A549 (cell line): ENCODE results near the gene DOCK10. TPM values are rescaled to one million over a fixed set of nuclear protein-coding genes. Genes with fewer than 3 reads are reported as not detected.

ENCODE experiments used
- ATAC-seq, 2 experiments: fragments of 200-7000 bp in 1 of 2; fragments of >200 bp in 1 of 2; cut with Nextera tagmentation in 1 of 2; cut with Tn5 transposase in 1 of 2; 3 replicates each; pipeline versions ENCODE4 v1.8.0 to v1.9.1; 2018 to 2020; ENCODE audit warnings: mild to moderate bottlenecking in 1 of 2, moderate library complexity in 1 of 2
- CTCF ChIA-PET: fragments of 300-600 bp; sonication (Branson Sonifier 250); formaldehyde crosslinking; extraction: SDS; loops from one replicate; lab custom pipeline; 2021; ENCODE audit warnings: antibody characterized with exemption, inconsistent platforms; lab: Yijun Ruan, JAX
- POLR2A ChIA-PET: fragments of 350-600 bp; formaldehyde crosslinking; extraction: SDS; loops from one replicate; lab custom pipeline; 2021; ENCODE audit warnings: antibody characterized with exemption, inconsistent platforms; lab: Yijun Ruan, JAX
- DNase-seq, 2 experiments: peaks; one replicate each; pipeline versions ENCODE4 v3.0.0 to v3.0.0-alpha.2; 2011 to 2016; ENCODE audit warnings: low read depth in 1 of 2, low spot score in 1 of 2
- FAIRE-seq: peaks from 2 replicates; lab custom pipeline; 2011; peaks lifted over from hg19 to GRCh38; lab: Jason Lieb, UNC
- H3K27ac ChIP-seq, 2 experiments: fragments of >200 bp; sonication (Bioruptor Twin); formaldehyde crosslinking; 3 replicates each; pipeline ENCODE4 v1.5.1; 2016 to 2017
- H3K4me1 ChIP-seq: fragments of >200 bp; sonication (Bioruptor Twin); formaldehyde crosslinking; 3 replicates; pipeline ENCODE4 v1.6.1; 2016
- H3K4me2 ChIP-seq: fragments of >200 bp; sonication (Bioruptor Twin); formaldehyde crosslinking; 3 replicates; pipeline ENCODE4 v1.6.1; 2016
- H3K4me3 ChIP-seq: fragments of >200 bp; sonication (Bioruptor Twin); formaldehyde crosslinking; 3 replicates; pipeline ENCODE4 v1.5.1; 2016
- H3K9me3 ChIP-seq: fragments of >200 bp; sonication (Bioruptor Twin); formaldehyde crosslinking; 3 replicates; pipeline ENCODE4 v1.6.1; 2016
- CBX2 ChIP-seq: fragments of 200-600 bp; sonication (generic); IDR thresholded peaks from 2 replicates; pipeline ENCODE4 v1.6.1; 2016; ENCODE audit warnings: low read depth, mild to moderate bottlenecking, borderline replicate concordance
- EHF ChIP-seq: fragments of 250-450 bp; sonication (Bioruptor Pico); IDR thresholded peaks from 2 replicates; pipeline ENCODE4 v1.5.0; 2020; ENCODE audit warnings: mild to moderate bottlenecking
- EHMT2 ChIP-seq: fragments of 200-600 bp; sonication (generic); IDR thresholded peaks from 2 replicates; pipeline ENCODE4 v1.6.1; 2016; ENCODE audit warnings: antibody characterized with exemption, low read depth, mild to moderate bottlenecking, moderate library complexity
- FOSL2 ChIP-seq, 2 experiments: fragments of 450-650 bp in 1 of 2; fragments of >200 bp in 1 of 2; sonication (Bioruptor Twin) in 1 of 2; formaldehyde crosslinking; IDR thresholded peaks; 2 replicates each; pipeline versions ENCODE4 v1.5.0 to v1.6.1; 2016 to 2020; ENCODE audit warnings: mild to moderate bottlenecking in 1 of 2, moderate library complexity in 1 of 2
- HOXB13 ChIP-seq: fragments of 250-450 bp; sonication (Bioruptor Pico); IDR thresholded peaks from 2 replicates; pipeline ENCODE4 v1.5.0; 2020; ENCODE audit warnings: low read depth, mild to moderate bottlenecking, moderate library complexity
- HOXB5 ChIP-seq: fragments of 250-450 bp; sonication (Bioruptor Pico); IDR thresholded peaks from 2 replicates; pipeline ENCODE4 v1.5.0; 2020; ENCODE audit warnings: mild to moderate bottlenecking, moderate library complexity
- KDM1A ChIP-seq: fragments of 200-600 bp; sonication (generic); IDR thresholded peaks from 2 replicates; pipeline ENCODE4 v1.6.1; 2016; ENCODE audit warnings: low read depth, mild to moderate bottlenecking
- KDM5A ChIP-seq: fragments of 200-600 bp; sonication (generic); IDR thresholded peaks from 2 replicates; pipeline ENCODE4 v1.6.1; 2016; ENCODE audit warnings: antibody characterized with exemption, mild to moderate bottlenecking
- MAZ ChIP-seq: fragments of 150-350 bp; IDR thresholded peaks from 2 replicates; pipeline ENCODE4 v1.6.1; 2014; ENCODE audit warnings: antibody characterized with exemption, low read depth, low read length, borderline replicate concordance
- NR3C1 ChIP-seq: fragments of >200 bp; sonication (Bioruptor Twin); formaldehyde crosslinking; IDR thresholded peaks from 3 replicates; pipeline ENCODE4 v1.6.1; 2017
- POLR2AphosphoS2 ChIP-seq: conservative IDR thresholded peaks from 2 replicates; pipeline ENCODE4 v1.6.1; 2012; ENCODE audit warnings: low read length, improper control_type of control experiment, inconsistent platforms
- RAD21 ChIP-seq, 2 experiments: fragments of >200 bp in 1 of 2; sonication (Bioruptor Twin) in 1 of 2; formaldehyde crosslinking in 1 of 2; IDR thresholded peaks in 1 of 2; conservative IDR thresholded peaks in 1 of 2; 2 replicates in 1 of 2; 3 replicates in 1 of 2; pipeline ENCODE4 v1.6.1; 2012 to 2018; ENCODE audit warnings: inconsistent platforms in 1 of 2
- RARB ChIP-seq: fragments of 250-450 bp; sonication (Bioruptor Pico); IDR thresholded peaks from 2 replicates; pipeline ENCODE4 v1.8.0; 2021; ENCODE audit warnings: mild to moderate bottlenecking, moderate library complexity
- RCOR1 ChIP-seq: fragments of 150-350 bp; IDR thresholded peaks from 2 replicates; pipeline ENCODE4 v1.6.1; 2014; ENCODE audit warnings: antibody characterized with exemption, low read length, low read depth
- TP53 ChIP-seq: fragments of 250-450 bp; sonication (Bioruptor Pico); IDR thresholded peaks from 2 replicates; pipeline ENCODE4 v1.5.0; 2021; ENCODE audit warnings: mild to moderate bottlenecking, moderate library complexity
- ZC3H11A ChIP-seq: fragments of 450-650 bp; IDR thresholded peaks from 2 replicates; pipeline ENCODE4 v1.6.1; 2014; ENCODE audit warnings: antibody characterized with exemption, mild to moderate bottlenecking
- ZNF302 ChIP-seq: fragments of 250-450 bp; sonication (Bioruptor Pico); IDR thresholded peaks from 2 replicates; pipeline ENCODE4 v1.9.0; 2021; ENCODE audit warnings: inconsistent platforms, mild to moderate bottlenecking, moderate library complexity
- WGBS: methylation state at CpG from one replicate; pipeline ENCODE4 v1.1.6; 2017; ENCODE audit errors: missing lambda C conversion rate; 5-methylcytosine and 5-hydroxymethylcytosine counted together
- polyA plus RNA-seq, 4 experiments: library from polyadenylated mRNA; depleted of rRNA in 3 of 4; stranded (reverse); fragments of >200 nt; fragmentation: RNase III in 1 of 4; extraction: RNeasy Plus Mini Kit Qiagen cat#74134 plus additional on column Dnase treatment in 1 of 4; gene quantifications; 2 replicates in 3 of 4; 3 replicates in 1 of 4; pipeline ENCODE4 v1.2.3, GENCODE V29; 2011 to 2017
- TF ChIP-seq, protein P1 (sequence below): fragments of 250-450 bp; sonication (Bioruptor Pico); IDR thresholded peaks from 2 replicates; pipeline ENCODE4 v1.5.0; 2021; ENCODE audit warnings: mild to moderate bottlenecking, moderate library complexity, borderline replicate concordance
- TF ChIP-seq, protein P2 (sequence below): fragments of >200 bp; sonication (Bioruptor Twin); formaldehyde crosslinking; IDR thresholded peaks from 3 replicates; pipeline ENCODE4 v1.6.1; 2016
- TF ChIP-seq, protein P3 (sequence below): IDR thresholded peaks from 2 replicates; pipeline ENCODE4 v1.6.1; 2012
- TF ChIP-seq, protein P4 (sequence below): fragments of >200 bp; sonication (Bioruptor Twin); formaldehyde crosslinking; IDR thresholded peaks from 2 replicates; pipeline ENCODE4 v1.6.1; 2016
- TF ChIP-seq, protein P5 (sequence below): fragments of 250-450 bp; sonication (Bioruptor Pico); IDR thresholded peaks from 2 replicates; pipeline ENCODE4 v1.5.0; 2020; ENCODE audit warnings: low read depth, mild to moderate bottlenecking, moderate library complexity
- TF ChIP-seq, protein P6 (sequence below): fragments of 150-350 bp; IDR thresholded peaks from 2 replicates; pipeline ENCODE4 v1.6.1; 2014; ENCODE audit warnings: low read depth, mild to moderate bottlenecking, low read length
- TF ChIP-seq, protein P7 (sequence below): fragments of 200-600 bp; sonication (generic); IDR thresholded peaks from 2 replicates; pipeline ENCODE4 v1.6.1; 2016; ENCODE audit warnings: antibody characterized with exemption, mild to moderate bottlenecking, moderate library complexity

Gene DOCK10
- polyA plus RNA-seq, 2 of the 4 experiments (the other 2 are of a cell fraction), result 43.0 to 45.3 TPM

DNA sequence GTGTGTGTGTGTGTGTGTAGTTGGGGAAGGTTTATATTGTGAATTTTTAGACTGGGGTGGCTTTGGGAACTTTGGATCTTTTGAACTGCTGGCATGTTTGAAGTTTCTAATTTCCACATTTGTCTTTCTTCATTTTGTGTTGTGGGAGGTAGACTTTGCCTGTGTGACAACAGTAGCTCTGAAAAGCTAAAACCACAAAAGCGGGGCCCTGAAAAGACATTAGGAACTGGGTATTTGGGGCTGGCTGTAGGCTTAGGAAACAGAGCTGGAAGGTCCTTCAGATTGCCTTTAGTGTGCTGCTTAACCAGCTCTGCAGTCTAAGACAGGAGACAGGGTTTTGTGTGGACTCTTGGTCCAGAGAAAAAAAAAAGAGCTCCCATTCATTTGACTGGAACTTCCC lies 27.2 kb upstream of the DOCK10 start:
- TF ChIP-seq HOXB13, result no peak
- no peak for TF ChIP-seq RARB (CRISPR knock-in tag)
- TF ChIP-seq, protein P1, sequence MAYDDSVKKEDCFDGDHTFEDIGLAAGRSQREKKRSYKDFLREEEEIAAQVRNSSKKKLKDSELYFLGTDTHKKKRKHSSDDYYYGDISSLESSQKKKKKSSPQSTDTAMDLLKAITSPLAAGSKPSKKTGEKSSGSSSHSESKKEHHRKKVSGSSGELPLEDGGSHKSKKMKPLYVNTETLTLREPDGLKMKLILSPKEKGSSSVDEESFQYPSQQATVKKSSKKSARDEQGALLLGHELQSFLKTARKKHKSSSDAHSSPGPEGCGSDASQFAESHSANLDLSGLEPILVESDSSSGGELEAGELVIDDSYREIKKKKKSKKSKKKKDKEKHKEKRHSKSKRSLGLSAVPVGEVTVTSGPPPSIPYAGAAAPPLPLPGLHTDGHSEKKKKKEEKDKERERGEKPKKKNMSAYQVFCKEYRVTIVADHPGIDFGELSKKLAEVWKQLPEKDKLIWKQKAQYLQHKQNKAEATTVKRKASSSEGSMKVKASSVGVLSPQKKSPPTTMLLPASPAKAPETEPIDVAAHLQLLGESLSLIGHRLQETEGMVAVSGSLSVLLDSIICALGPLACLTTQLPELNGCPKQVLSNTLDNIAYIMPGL (CRISPR knock-in tag), result no peak
- no peak for TF ChIP-seq KDM1A
- TF ChIP-seq ZC3H11A, result no peak
- TF ChIP-seq KDM5A, result no peak
- TF ChIP-seq TP53, result no peak
- TF ChIP-seq RAD21 (conservative IDR thresholded peaks at IDR 0.05 in 1 of 2, IDR thresholded peaks at IDR 0.05 in 1 of 2), result no peak
- TF ChIP-seq, protein P2, sequence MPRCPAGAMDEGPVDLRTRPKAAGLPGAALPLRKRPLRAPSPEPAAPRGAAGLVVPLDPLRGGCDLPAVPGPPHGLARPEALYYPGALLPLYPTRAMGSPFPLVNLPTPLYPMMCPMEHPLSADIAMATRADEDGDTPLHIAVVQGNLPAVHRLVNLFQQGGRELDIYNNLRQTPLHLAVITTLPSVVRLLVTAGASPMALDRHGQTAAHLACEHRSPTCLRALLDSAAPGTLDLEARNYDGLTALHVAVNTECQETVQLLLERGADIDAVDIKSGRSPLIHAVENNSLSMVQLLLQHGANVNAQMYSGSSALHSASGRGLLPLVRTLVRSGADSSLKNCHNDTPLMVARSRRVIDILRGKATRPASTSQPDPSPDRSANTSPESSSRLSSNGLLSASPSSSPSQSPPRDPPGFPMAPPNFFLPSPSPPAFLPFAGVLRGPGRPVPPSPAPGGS, result no peak
- no peak for TF ChIP-seq RCOR1
- TF ChIP-seq, protein P3, sequence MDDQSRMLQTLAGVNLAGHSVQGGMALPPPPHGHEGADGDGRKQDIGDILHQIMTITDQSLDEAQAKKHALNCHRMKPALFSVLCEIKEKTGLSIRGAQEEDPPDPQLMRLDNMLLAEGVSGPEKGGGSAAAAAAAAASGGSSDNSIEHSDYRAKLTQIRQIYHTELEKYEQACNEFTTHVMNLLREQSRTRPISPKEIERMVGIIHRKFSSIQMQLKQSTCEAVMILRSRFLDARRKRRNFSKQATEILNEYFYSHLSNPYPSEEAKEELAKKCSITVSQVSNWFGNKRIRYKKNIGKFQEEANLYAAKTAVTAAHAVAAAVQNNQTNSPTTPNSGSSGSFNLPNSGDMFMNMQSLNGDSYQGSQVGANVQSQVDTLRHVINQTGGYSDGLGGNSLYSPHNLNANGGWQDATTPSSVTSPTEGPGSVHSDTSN, result no peak
- TF ChIP-seq, protein P4, sequence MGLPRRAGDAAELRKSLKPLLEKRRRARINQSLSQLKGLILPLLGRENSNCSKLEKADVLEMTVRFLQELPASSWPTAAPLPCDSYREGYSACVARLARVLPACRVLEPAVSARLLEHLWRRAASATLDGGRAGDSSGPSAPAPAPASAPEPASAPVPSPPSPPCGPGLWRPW, result no peak
- TF ChIP-seq, protein P5, sequence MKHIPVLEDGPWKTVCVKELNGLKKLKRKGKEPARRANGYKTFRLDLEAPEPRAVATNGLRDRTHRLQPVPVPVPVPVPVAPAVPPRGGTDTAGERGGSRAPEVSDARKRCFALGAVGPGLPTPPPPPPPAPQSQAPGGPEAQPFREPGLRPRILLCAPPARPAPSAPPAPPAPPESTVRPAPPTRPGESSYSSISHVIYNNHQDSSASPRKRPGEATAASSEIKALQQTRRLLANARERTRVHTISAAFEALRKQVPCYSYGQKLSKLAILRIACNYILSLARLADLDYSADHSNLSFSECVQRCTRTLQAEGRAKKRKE, result no peak
- no peak for TF ChIP-seq EHF
- TF ChIP-seq CBX2, result no peak
- POLR2A ChIA-PET, result no interaction called here
- CTCF ChIA-PET, result interaction anchor here (0.6 to 1.6 kb wide), 4 partner anchors 10 to 67 kb away, joined by 3 to 4 read pairs (median 3); no protein-coding TSS in a partner anchor
- WGBS, result 97% methylated on average over 1 of the region's 1 CpG
- no peak overlapping the region for H3K4me3 ChIP-seq
- no peak overlapping the region for H3K4me2 ChIP-seq
- H3K9me3 ChIP-seq, result 0 out of 3 replicates have a peak, but pooled peaks cover 4% of the 10 kb centered on the region
- H3K27ac ChIP-seq, result no peak overlapping the region
- DNase-seq, result no peak
- no peaks in the 10 kb centered on the region for H3K4me1 ChIP-seq
- no peak for FAIRE-seq
- ATAC-seq, result no peak

DNA sequence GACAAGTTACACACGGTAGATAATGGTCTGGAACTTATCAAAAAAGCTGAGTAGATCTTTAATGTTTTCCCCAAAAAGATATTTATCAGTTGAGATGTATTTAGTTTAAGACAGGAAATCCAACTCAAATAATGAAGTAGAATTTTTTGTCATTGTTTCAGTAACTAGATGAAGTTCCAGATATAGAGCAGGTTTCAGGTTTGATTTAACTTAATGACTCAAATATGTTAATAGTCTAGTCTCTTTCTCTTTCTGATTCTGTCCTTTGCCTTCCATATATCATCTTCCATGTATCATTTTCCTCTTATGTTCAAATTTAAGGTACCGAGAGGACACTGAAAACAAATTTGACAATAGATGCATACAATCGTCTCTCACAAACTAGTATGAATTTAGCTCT lies 23.6 kb upstream of the DOCK10 start:
- Histone ChIP-seq H3K9me3 (0 out of 3 replicates have a peak, but pooled peaks cover 4% of the 10 kb centered on the region), H3K27ac (no peak overlapping the region), H3K4me2 (no peak overlapping the region), H3K4me3 (no peak overlapping the region), H3K4me1 (no peaks in the 10 kb centered on the region)
- CTCF ChIA-PET, result no interaction called here
- TF ChIP-seq, protein P6, sequence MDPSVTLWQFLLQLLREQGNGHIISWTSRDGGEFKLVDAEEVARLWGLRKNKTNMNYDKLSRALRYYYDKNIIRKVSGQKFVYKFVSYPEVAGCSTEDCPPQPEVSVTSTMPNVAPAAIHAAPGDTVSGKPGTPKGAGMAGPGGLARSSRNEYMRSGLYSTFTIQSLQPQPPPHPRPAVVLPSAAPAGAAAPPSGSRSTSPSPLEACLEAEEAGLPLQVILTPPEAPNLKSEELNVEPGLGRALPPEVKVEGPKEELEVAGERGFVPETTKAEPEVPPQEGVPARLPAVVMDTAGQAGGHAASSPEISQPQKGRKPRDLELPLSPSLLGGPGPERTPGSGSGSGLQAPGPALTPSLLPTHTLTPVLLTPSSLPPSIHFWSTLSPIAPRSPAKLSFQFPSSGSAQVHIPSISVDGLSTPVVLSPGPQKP, result no peak
- TF ChIP-seq HOXB13 (no peak), RCOR1 (no peak), ZNF302 (CRISPR knock-in tag) (no peak), POLR2AphosphoS2 (no peak), EHMT2 (no peak), RAD21 (conservative IDR thresholded peaks at IDR 0.05 in 1 of 2, IDR thresholded peaks at IDR 0.05 in 1 of 2) (no peak), FOSL2 (IDR thresholded peaks at IDR 0.05) (no peak), FOSL2 (CRISPR knock-in tag; IDR thresholded peaks at IDR 0.05) (no peak), HOXB5 (CRISPR knock-in tag) (no peak), MAZ (no peak), NR3C1 (no peak), TP53 (no peak)
- TF ChIP-seq, protein P7, sequence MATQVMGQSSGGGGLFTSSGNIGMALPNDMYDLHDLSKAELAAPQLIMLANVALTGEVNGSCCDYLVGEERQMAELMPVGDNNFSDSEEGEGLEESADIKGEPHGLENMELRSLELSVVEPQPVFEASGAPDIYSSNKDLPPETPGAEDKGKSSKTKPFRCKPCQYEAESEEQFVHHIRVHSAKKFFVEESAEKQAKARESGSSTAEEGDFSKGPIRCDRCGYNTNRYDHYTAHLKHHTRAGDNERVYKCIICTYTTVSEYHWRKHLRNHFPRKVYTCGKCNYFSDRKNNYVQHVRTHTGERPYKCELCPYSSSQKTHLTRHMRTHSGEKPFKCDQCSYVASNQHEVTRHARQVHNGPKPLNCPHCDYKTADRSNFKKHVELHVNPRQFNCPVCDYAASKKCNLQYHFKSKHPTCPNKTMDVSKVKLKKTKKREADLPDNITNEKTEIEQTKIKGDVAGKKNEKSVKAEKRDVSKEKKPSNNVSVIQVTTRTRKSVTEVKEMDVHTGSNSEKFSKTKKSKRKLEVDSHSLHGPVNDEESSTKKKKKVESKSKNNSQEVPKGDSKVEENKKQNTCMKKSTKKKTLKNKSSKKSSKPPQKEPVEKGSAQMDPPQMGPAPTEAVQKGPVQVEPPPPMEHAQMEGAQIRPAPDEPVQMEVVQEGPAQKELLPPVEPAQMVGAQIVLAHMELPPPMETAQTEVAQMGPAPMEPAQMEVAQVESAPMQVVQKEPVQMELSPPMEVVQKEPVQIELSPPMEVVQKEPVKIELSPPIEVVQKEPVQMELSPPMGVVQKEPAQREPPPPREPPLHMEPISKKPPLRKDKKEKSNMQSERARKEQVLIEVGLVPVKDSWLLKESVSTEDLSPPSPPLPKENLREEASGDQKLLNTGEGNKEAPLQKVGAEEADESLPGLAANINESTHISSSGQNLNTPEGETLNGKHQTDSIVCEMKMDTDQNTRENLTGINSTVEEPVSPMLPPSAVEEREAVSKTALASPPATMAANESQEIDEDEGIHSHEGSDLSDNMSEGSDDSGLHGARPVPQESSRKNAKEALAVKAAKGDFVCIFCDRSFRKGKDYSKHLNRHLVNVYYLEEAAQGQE, result no peak
- whole genome bisulfite sequencing, result 95% methylated on average over 3 of the region's 3 CpGs
- FAIRE-seq (no peak), DNase-seq (no peak), ATAC-seq (no peak)
- POLR2A ChIA-PET, result no interaction called here
